Activated CD8-positive, alpha-beta memory T cell treated with anti-CD3 and anti-CD28 coated beads, Interleukin-2, amount 50 U/mL, for 1 hour (primary cell): ENCODE results near the gene CST11.
"Not testable (repeated sequence)": the region's sequence is repeated elsewhere in the genome, so short reads cannot be mapped to it uniquely, and the experiment has no call there.

Experiments used
- DNase-seq: peaks from one replicate; pipeline ENCODE4 v3.0.0-alpha.2; 2020; ENCODE audit errors: extremely low read depth

The CST11 gene

DNA sequence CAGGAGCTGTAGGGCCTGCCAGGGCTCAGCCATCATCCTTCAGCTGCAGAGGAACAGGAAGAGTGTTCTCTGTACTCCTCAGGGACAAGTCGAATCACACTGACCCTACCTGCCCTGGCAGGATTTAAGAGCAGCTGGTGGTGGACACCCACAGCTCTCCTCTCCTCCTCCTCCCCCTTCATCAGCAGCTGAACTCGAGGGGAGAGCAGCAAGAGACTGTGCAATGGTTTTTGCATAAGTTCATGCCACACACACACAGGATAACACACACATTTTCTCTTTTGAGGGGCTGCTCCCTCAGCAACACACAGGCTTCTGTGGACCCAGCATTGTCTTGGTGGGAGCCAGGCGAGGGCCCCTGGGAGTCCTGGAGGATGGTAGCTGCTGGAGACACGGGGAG, at the start of gene CST11:
CST11 (minus strand) TSS at position 101 of the 400 bp plus-strand sequence; CDS start at position 36, 65 bp downstream.
- no peak for DNase-seq

- DNase-seq: no peak
Observed at GRCh38 chr20:23501926-23502325, 49.2 kb upstream of the CST11 start.

GRCh38 chr20:23497536-23497935, 44.9 kb upstream of the CST11 start:
- no peak for DNase-seq

DNA sequence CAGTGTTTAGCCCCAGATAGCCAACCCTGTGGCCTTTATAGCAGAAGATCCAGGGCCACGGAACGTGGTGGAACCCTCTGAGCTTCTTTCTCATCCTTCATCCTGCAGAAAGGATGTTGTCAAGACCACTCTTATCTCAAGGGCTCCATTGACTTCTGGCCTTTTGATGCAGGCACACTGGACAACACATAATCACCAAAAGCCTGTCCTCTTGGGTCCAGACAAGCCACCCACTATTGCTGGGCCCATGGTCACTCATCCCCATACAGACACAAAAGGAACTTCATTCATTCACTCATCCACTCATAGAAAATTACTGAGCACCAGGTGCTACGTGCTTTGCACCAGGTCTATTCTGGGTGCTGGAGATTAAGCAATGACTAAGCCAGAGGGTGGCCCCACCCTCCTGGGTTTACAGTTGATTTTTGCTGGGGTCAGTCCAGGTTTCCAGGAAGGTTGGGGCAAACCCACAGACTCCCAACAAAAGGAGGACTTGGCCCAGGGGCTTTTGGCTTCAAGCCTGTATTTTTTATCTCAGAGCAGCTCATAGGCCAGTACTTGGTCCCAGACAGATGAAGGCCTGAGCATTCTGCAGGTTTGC, 40.6 kb upstream of the CST11 start:
- no peak for DNase-seq

GRCh38 chr20:23492292-23492691, 39.6 kb upstream of the CST11 start:
- DNase-seq: no peak

DNA sequence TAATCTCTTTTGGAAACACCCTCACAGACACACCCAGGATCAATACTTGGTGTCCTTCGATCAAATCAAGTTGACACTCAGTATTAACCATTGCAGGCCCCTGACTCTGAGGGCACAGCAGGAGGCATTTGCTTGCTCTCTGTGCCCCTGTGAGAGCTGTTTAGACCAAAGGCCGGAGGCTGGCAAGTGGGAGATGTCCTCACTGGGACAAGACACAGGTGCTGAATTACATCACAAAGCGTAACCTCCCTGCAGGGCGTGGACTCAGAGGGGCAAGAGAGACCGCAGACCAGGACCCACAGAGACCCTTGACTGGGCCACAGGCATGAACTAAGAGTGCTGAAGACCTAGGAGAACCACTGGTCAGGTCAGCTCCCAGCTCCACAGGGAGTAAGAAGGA, 38.1 kb upstream of the CST11 start, which contains the start of gene CST8:
CST8 (plus strand) TSS at position 301 of the 400 bp plus-strand sequence. CDS start 551 bp downstream, outside the sequence.
- no peak for DNase-seq

- no peak for DNase-seq
Observed at GRCh38 chr20:23488996-23489395, 36.3 kb upstream of the CST11 start.

GRCh38 chr20:23488470-23488869, 35.8 kb upstream of the CST11 start:
- DNase-seq: no peak

- DNase-seq: no peak
Observed at GRCh38 chr20:23484081-23484480, 31.4 kb upstream of the CST11 start.

- no peak for DNase-seq
Observed at GRCh38 chr20:23482138-23482537, 29.5 kb upstream of the CST11 start.

DNA sequence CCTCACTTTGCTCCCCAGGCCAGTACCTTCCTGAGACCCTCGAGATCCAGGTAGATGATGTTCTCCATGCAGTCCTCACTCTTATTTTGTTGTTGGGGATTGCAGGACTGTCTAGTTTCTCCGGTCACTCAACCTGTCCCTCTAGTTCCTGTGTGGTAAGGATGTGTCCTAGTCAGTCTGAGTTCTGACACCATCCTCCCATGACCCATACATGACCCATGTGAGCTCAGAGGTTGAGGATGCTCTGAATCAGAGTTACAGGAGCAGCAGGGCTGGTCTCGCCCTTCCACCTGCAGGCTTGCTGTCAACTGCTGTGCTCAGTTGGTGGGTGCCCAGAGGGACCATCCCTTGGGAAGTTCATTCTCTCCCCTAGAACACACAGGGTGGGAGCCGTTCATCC, 26.4 kb upstream of the CST11 start:
- no peak for DNase-seq

DNA sequence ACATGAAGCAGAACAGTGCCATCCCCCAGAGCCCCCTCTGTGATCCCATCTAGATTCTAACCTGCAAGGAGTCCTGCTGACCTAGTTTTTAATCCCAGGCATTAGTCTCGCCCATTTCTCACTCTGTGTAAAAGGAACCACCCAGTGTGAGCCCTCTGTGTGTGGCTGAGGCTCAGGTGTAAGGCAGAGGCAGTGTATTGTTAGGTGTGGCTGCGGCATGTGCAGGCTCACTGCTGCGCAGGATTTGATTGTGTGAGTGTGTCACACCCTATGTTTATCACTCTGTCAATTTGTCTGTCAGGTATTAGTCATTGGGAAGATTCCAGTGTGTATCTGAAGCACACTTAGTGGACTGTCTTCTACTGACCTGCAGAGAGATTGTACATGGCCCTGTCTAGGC, 24.5 kb upstream of the CST11 start:
- no peak for DNase-seq

GRCh38 chr20:23476015-23476754, 23.5 kb upstream of the CST11 start:
- no peak for DNase-seq

DNA sequence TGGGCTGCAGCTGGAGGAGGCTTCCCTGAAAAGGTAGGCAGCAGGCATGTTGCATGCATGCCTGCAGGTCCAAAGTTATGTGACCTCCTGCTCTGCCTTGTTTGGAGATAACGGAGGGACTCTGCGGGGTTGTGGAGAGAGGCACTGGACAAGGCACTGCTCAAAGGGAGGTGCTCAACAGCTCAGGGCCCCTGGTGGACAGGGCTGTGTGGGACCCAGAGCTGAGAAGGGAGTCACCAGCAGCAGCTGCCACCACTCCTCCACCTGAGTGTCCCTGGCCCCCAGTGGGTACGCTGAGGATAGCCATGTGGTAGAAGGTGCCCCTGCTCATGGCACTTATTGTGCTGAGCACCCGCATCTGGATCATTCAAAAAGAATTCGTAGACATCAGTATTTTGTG, 22.7 kb upstream of the CST11 start:
- DNase-seq: no peak

GRCh38 chr20:23473293-23473692, 20.6 kb upstream of the CST11 start:
- DNase-seq: not testable (repeated sequence)

- not testable (repeated sequence) for DNase-seq
Observed at GRCh38 chr20:23472306-23472705, 19.6 kb upstream of the CST11 start.

- DNase-seq: not testable (repeated sequence)
Observed at GRCh38 chr20:23466961-23467360, 14.3 kb upstream of the CST11 start.

DNA sequence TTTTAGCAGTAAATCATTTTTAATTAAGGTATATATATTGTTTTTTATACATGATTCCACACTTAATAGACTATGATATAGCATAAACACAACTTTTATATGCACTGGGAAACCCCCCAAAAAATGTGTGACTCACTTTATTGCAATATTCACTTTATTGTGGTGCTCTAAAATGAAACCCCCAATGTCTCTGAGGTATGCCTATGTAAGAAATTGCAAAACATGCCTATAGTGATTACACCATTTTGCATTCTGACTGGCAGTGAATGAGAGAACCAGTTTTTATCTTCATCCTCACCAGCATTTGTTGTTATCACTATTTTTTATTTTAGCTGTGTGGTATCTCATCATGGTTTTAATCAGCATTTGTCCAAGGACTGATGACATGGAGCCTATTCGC, 8.5 kb upstream of the CST11 start:
- DNase-seq: no peak

DNA sequence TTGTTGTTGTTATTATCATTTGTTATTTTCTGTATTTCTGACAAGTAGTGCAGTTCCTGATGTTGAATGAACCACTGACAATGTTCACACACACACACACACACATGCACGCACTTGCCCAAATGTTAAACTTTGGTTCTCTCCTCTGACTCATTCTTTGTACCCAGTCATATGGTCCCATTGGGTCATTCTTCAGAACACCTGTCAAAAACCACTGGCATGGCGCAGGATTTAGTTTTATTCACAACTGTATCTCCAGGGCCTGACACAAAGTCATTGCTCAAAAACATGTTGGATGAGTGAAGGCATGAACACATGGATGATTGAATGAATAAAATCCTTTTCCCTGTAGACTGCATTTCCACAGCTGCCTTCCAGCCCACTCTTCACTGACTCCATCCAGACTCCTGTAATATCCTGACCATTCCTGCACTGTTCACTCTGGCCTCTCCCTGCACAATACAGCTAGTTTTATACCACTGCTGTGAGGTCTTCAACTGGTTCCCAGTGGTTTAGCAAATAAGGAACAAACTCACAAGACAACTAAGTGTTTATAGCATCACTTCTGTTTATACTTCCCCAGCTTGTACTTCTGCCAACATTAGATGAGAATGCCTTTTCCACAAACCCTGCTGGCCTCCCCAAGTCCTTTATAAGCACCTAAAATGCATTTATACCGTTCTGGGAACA, 6.9 kb upstream of the CST11 start:
- DNase-seq: no peak

- DNase-seq: no peak
Observed at GRCh38 chr20:23456873-23457272, 4.2 kb upstream of the CST11 start.

GRCh38 chr20:23456409-23456808, 3.7 kb upstream of the CST11 start:
- DNase-seq: no peak

GRCh38 chr20:23455639-23456038, 3.0 kb upstream of the CST11 start:
- no peak for DNase-seq

DNA sequence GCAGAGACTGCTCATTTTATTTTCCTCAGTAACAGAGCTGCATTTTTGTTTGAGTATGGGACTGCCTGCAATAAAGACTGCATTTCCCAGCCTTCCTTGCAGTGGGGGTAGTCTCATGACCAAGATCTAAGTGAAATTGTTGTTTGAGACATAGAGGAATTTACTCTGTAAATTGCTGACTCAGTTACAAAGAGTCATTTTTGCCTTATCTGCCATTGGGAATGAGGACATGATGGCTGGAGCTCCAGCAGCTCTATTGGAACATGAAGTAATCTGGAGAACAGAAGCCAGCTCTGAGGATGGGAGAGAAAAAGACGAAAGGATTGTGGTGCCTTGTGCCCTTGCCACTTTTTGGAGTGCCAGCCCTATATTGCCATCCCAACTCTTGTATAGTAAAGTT, 2.1 kb upstream of the CST11 start:
- DNase-seq: no peak
